ENCODE results near the gene NPY1R.

GRCh38 chr4:163335384-163335783 lies 3.0 kb upstream of the NPY1R start:
- TF ChIP-seq CTCF (IDR thresholded peaks at IDR 0.05) (no peak), EP300 (IDR thresholded peaks at IDR 0.05) (no peak), POLR2A (IDR thresholded peaks at IDR 0.05) (no peak)

All from ovary (tissue), 3 donors.